Heart left ventricle (tissue), 16 donors: ENCODE data around the gene POMT1. TPM values are rescaled to one million over a fixed set of nuclear protein-coding genes. Genes with fewer than 3 reads are reported as not detected.
A peak's percentile ranks its signal among the peaks of the same experiment; 100 is the strongest.
"Not testable (repeated sequence)": the region's sequence is repeated elsewhere in the genome, so short reads cannot be mapped to it uniquely, and the experiment has no call there.

Experiments
- ATAC-seq, 4 donors: fragments of 200-7000 bp; cut with Tn5 transposase; one replicate each; pipeline ENCODE4 v1.9.1; 2020 to 2022; ENCODE audit warnings: moderate library complexity in 4 of 4, mild to moderate bottlenecking in 3 of 4, moderate number of reproducible peaks in 1 of 4
- DNase-seq, 5 donors: peaks; one replicate each; pipeline ENCODE4 v3.0.0-alpha.2; 2020
- H3K27ac ChIP-seq, 12 donors: fragments of 200-600 bp; sonication (generic) in 4 of 12; one replicate each; pipeline versions ENCODE4 v1.5.0 to v1.8.0; 2016 to 2022; ENCODE audit warnings: mild to moderate bottlenecking in 2 of 12
- H3K27me3 ChIP-seq, 9 donors: fragments of 200-600 bp; sonication (generic) in 2 of 9; one replicate each; pipeline versions ENCODE4 v1.5.1 to v1.8.0; 2016 to 2022; ENCODE audit warnings: mild to moderate bottlenecking in 3 of 9
- H3K36me3 ChIP-seq, 9 donors: fragments of 200-600 bp; sonication (generic) in 2 of 9; one replicate each; pipeline versions ENCODE4 v1.5.0 to v1.8.0; 2018 to 2022; ENCODE audit warnings: mild to moderate bottlenecking in 2 of 9
- H3K4me1 ChIP-seq, 12 donors: fragments of 200-600 bp; sonication (generic) in 4 of 12; one replicate each; pipeline versions ENCODE4 v1.5.0 to v1.8.0; 2016 to 2022; ENCODE audit warnings: mild to moderate bottlenecking in 3 of 12
- H3K4me3 ChIP-seq, 12 donors: fragments of 200-600 bp; sonication (generic) in 4 of 12; one replicate each; pipeline versions ENCODE4 v1.5.0 to v1.8.0; 2017 to 2022; ENCODE audit warnings: mild to moderate bottlenecking in 9 of 12, moderate library complexity in 4 of 12
- H3K9me3 ChIP-seq, 12 donors: fragments of 200-600 bp; sonication (generic) in 4 of 12; one replicate each; pipeline versions ENCODE4 v1.5.0 to v1.8.0; 2016 to 2022; ENCODE audit warnings: mild to moderate bottlenecking in 1 of 12
- CTCF ChIP-seq, 12 donors: fragments of 200-600 bp; sonication (generic) in 4 of 12; IDR thresholded peaks; one replicate each; pipeline versions ENCODE4 v1.5.0 to v1.8.0; 2018 to 2022; ENCODE audit warnings: antibody characterized with exemption in 12 of 12, mild to moderate bottlenecking in 5 of 12
- POLR2A ChIP-seq, 2 donors: fragments of 450-650 bp; IDR thresholded peaks; one replicate each; pipeline ENCODE4 v1.6.1; 2017; ENCODE audit warnings: antibody characterized with exemption in 2 of 2, mild to moderate bottlenecking in 2 of 2, moderate library complexity in 2 of 2
- WGBS, 4 donors: extraction: QIAGEN DNeasy Blood & Tissue Kit in 2 of 4; methylation state at CpG; one replicate each; pipeline versions ENCODE4 v1.1.5 to v1.1.7; 2013 to 2018; 5-methylcytosine and 5-hydroxymethylcytosine counted together
- intact Hi-C, 10 donors: fragments of 100-400 bp; cut with DNase I; formaldehyde crosslinking; loops; one replicate each; pipeline versions ENCODE4 v1.11.1 to v1.14.2; 2022
- polyA plus RNA-seq, 2 donors: library from polyadenylated mRNA; stranded (reverse); fragments of 200-250 nt; gene quantifications; one replicate each; pipeline ENCODE4 v1.2.3, GENCODE V29; 2013
- total RNA-seq, 9 donors: library from RNA; depleted of rRNA in 2 of 9; stranded (reverse); fragments of >200 nt in 2 of 9; fragmentation: NEBNext Ultra II Directional in 3 of 9; extraction: Animal tissue kit (Norgen Biotek cat#: 25700) in 3 of 9; gene quantifications; one replicate each; pipeline versions ENCODE4 v1.1.0 to v1.2.4, GENCODE V29; 2016 to 2023
- donor health status: ischemic (EF 13 %, LVEDD 7.1; RV severe dilation, severe dysfunction).
- donor health status: healthy with polysubstance abuse.
- donor health status: DM: no; HTN: yes; CAD: no.
- donor health status: DM: no; HTN: no; CAD: no.
- donor health status: ischemic (EF 25% LVEDD 6.9; RV normal size, moderate dysfunction).
- donor health status: ischemic (EF 25% LVEDD 5.7; RV mildly dilated, moderate dysfunction).
- donor health status: healthy.
- donor health status: DM: yes; HTN: yes; CAD: no.
- donor health status: ischemic (EF 35%, LVEDD 5.7; RV mildly dilated, moderate dysfunction).
- donor health status: nonischemic (EF 11% LVEDD 7.7; RV severe dilation, severe dysfunction).
- donor health status: DM: yes; HTN: yes; CAD: no.
- donor health status: PGD.
- donor health status: ischemic (EF 29% LVEDD 5.4; RV normal size, mild dysfunction).
- donor health status: nonischemic (EF 23%, LVEDD 6.1; RV moderate dilation, normal function).

POMT1 gene
- total and polyA plus RNA-seq, 11 donors: 15.3 to 28.8 (median 20.3) TPM

- no peak for TF ChIP-seq CTCF (IDR thresholded peaks at IDR 0.05)
- no peak for TF ChIP-seq POLR2A (IDR thresholded peaks at IDR 0.05)
- peaks cover 0 to 20% (median 8%) of the 10 kb centered on the region in 12 donors for H3K4me1 ChIP-seq
- DNase-seq (no peak), ATAC-seq (peak in 1 of 4 donors; percentile 16)
- H3K36me3 ChIP-seq: no peaks in the 10 kb centered on the region
- WGBS, 4 donors: 2 to 6% (median 3%) methylated on average over 22 to 30 of the region's 30 CpGs
- peak overlapping the region in 3 of 12 donors; percentile 20 to 41 (median 24) for H3K4me3 ChIP-seq
- H3K9me3 ChIP-seq: peaks cover 0 to 27% (median 16%) of the 10 kb centered on the region in 12 donors
- H3K27me3 ChIP-seq: peaks cover 11 to 57% (median 39%) of the 10 kb centered on the region in 9 donors
- intact Hi-C loops: no loop called here
- H3K27ac ChIP-seq: no peak overlapping the region
Observed at GRCh38 chr9:131545786-131546335, 43.1 kb downstream of the POMT1 start.

GRCh38 chr9:131546336-131547084 lies 43.8 kb downstream of the POMT1 start:
- DNase-seq (no peak), ATAC-seq (peak in 2 of 4 donors; percentile 18 to 20)
- peak overlapping the region in 10 of 12 donors; percentile 1 to 41 (median 26) for H3K4me3 ChIP-seq
- no peak overlapping the region for H3K27ac ChIP-seq
- intact Hi-C loops: no loop called here
- no peak for TF ChIP-seq POLR2A (IDR thresholded peaks at IDR 0.05)
- TF ChIP-seq CTCF (IDR thresholded peaks at IDR 0.05): no peak
- peaks cover 11 to 57% (median 39%) of the 10 kb centered on the region in 9 donors for H3K27me3 ChIP-seq
- H3K36me3 ChIP-seq: no peaks in the 10 kb centered on the region
- WGBS, 4 donors: 3 to 7% (median 5%) methylated on average over 28 to 49 of the region's 49 CpGs
- H3K4me1 ChIP-seq: peaks cover 0 to 20% (median 8%) of the 10 kb centered on the region in 12 donors
- H3K9me3 ChIP-seq: peaks cover 0 to 27% (median 16%) of the 10 kb centered on the region in 12 donors

- H3K27me3 ChIP-seq: peaks cover 14 to 65% (median 51%) of the 10 kb centered on the region in 9 donors
- WGBS, 4 donors: 70 to 90% (median 75%) methylated on average over 10 of the region's 10 CpGs
Observed at GRCh38 chr9:131549186-131549585, 46.5 kb downstream of the POMT1 start.

GRCh38 chr9:131550465-131550864 lies 47.7 kb downstream of the POMT1 start:
- 65 to 75% (median 69%) methylated on average over 8 of the region's 8 CpGs for WGBS, 4 donors
- H3K27ac ChIP-seq, ATAC-seq, H3K9me3 ChIP-seq, DNase-seq, H3K4me3 ChIP-seq, H3K36me3 ChIP-seq, intact Hi-C loops: not testable (repeated sequence)
- Histone ChIP-seq H3K4me1 (peaks cover 0 to 20% (median 8%) of the 10 kb centered on the region in 12 donors), H3K27me3 (peaks cover 23 to 68% (median 49%) of the 10 kb centered on the region in 9 donors)

More at GRCh38 chr9:131549186-131549585, 46.5 kb downstream of the POMT1 start:
- H3K4me1 ChIP-seq: peaks cover 0 to 20% (median 8%) of the 10 kb centered on the region in 12 donors
- DNase-seq, H3K27ac ChIP-seq, H3K9me3 ChIP-seq, ATAC-seq, H3K4me3 ChIP-seq, H3K36me3 ChIP-seq, intact Hi-C loops: not testable (repeated sequence)

- Histone ChIP-seq H3K4me1 (peaks cover 0 to 5% (median 0%) of the 10 kb centered on the region in 12 donors), H3K9me3 (no peaks in the 10 kb centered on the region), H3K27me3 (peaks cover 12 to 63% (median 41%) of the 10 kb centered on the region in 9 donors), H3K4me3 (no peak overlapping the region), H3K27ac (no peak overlapping the region), H3K36me3 (no peaks in the 10 kb centered on the region)
- ATAC-seq (no peak), DNase-seq (no peak)
- intact Hi-C loops: no loop called here
- 86 to 95% (median 90%) methylated on average over 6 of the region's 6 CpGs for WGBS, 4 donors
- no peak for TF ChIP-seq POLR2A (IDR thresholded peaks at IDR 0.05)
- no peak for TF ChIP-seq CTCF (IDR thresholded peaks at IDR 0.05)
Observed at GRCh38 chr9:131552030-131552429, 49.3 kb downstream of the POMT1 start.
